IPS DF 6.9 (cell line): ENCODE measurements around the gene HRK.

Experiments
- DNase-seq: peaks from one replicate; pipeline ENCODE4 v3.0.0-alpha.2; 2013; ENCODE audit warnings: low read depth, low spot score
- H3K27ac ChIP-seq: one replicate; pipeline ENCODE4 v1.5.1; 2013; ENCODE audit warnings: low read length, control low read depth
- H3K27me3 ChIP-seq: 2 replicates; pipeline ENCODE4 v1.6.1; 2013; ENCODE audit warnings: mild to moderate bottlenecking, low read length; ENCODE audit not compliant: control insufficient read depth, insufficient read depth
- H3K36me3 ChIP-seq: 2 replicates; pipeline ENCODE4 v1.6.1; 2013; ENCODE audit warnings: low read length; ENCODE audit not compliant: control insufficient read depth, insufficient read depth
- H3K4me1 ChIP-seq: 2 replicates; pipeline ENCODE4 v1.6.1; 2013; ENCODE audit warnings: low read length; ENCODE audit not compliant: control insufficient read depth, insufficient read depth
- H3K4me3 ChIP-seq: 2 replicates; pipeline ENCODE4 v1.5.1; 2013; ENCODE audit warnings: mild to moderate bottlenecking, low read length
- H3K9me3 ChIP-seq: 2 replicates; pipeline ENCODE4 v1.6.1; 2013; ENCODE audit warnings: low read length, inconsistent platforms; ENCODE audit not compliant: control insufficient read depth, insufficient read depth
- WGBS: extraction: QIAGEN DNeasy Blood & Tissue Kit; methylation state at CpG from one replicate; pipeline ENCODE4 v1.1.7; 2013; ENCODE audit warnings: mixed read lengths, missing lambda C conversion rate; ENCODE audit not compliant: insufficient read length, insufficient coverage; 5-methylcytosine and 5-hydroxymethylcytosine counted together

Gene HRK

DNA sequence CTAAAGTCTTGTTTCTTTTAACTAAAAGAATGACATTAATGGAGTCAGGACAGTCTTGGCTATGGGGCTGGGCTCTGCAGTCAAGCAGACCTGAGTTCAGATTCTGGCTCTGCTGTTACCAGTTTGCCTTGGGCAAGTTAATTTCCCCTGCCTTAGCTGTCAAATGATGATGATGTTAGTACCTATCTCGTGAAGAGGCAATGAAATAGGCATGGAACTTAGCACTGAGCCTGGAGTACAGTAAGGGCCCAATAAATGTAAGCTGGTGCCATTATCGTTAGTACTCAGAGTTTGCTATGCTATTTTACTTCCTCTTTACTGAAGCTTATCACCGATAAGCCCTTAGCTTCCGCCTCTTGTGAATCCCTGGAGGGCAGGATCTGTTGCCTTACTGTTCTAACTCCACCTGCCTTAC, 38.0 kb upstream of the HRK start:
- DNase-seq = no peak
- WGBS = no CpG with 5 or more reads among the region's 4 CpGs
- no peak overlapping the region for H3K27ac ChIP-seq
- H3K36me3 ChIP-seq = no peaks in the 10 kb centered on the region
- H3K27me3 ChIP-seq = no peaks in the 10 kb centered on the region
- H3K4me1 ChIP-seq = no peaks in the 10 kb centered on the region
- no peak overlapping the region for H3K4me3 ChIP-seq
- no peaks in the 10 kb centered on the region for H3K9me3 ChIP-seq

DNA sequence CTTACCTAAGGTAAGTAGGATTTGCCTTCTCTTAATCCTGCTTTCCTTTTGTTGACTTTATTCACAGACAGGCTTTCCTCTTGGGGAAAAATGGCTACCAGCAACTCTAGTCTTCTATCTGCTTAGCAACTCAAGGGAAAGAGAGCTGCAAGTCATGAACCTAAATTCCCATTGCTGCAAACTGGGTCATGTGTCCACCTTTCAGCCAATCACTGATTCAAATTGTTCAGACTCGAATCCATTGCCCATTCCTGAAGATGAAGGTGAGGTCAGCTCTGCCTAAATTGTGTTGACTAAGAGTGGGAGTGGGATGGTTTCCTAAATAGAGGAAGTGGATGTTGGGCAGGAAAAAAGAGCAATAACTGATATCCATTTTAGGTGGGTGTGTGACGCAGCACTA, 37.2 kb upstream of the HRK start:
- no peaks in the 10 kb centered on the region for H3K27me3 ChIP-seq
- H3K4me3 ChIP-seq = no peak overlapping the region
- no peak for DNase-seq
- no peaks in the 10 kb centered on the region for H3K4me1 ChIP-seq
- WGBS = no CpG with 5 or more reads among the region's 2 CpGs
- no peak overlapping the region for H3K27ac ChIP-seq
- no peaks in the 10 kb centered on the region for H3K36me3 ChIP-seq
- H3K9me3 ChIP-seq = no peaks in the 10 kb centered on the region

DNA sequence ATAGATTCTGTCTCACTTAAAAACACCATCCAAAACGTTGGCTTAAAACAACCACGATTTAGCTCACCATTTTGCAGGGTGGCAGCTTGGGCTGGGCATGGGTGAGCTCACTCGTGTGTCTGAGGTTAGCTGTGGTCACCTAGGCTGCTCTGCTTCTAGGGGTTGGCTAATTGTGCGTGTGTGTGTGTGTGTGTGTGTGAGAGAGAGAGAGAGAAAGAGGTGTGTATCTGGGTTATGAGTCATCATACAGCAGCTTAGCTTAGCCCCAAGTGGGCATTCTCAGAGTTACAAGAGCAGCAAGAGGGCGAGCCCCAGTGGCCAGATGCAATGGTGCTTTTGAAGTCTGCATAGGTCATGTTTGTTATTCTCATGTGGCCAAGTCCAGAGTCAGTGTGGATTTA, 35.5 kb upstream of the HRK start:
- Histone ChIP-seq H3K9me3 (no peaks in the 10 kb centered on the region), H3K36me3 (no peaks in the 10 kb centered on the region), H3K27ac (no peak overlapping the region), H3K27me3 (no peaks in the 10 kb centered on the region), H3K4me3 (no peak overlapping the region), H3K4me1 (no peaks in the 10 kb centered on the region)
- no peak for DNase-seq
- WGBS = no CpG with 5 or more reads among the region's 5 CpGs

DNA sequence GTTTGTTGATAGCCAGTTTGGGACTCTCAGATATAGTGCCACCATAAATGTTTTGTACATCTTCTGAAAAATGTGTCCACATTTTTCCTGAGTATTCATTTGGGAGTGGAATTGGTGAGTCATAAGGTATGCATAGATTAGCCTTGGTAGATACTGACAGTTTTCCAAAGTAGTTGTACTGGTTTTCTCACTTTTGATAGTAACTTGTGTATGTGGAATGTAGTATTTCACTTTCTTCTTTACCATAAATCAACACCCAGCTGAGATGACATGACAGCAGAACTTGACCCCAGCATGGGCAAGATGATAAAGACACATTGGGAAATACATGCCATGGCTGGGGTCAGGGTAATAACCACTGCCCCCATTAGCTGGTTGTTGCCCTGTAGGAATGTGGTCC, 34.9 kb upstream of the HRK start:
- Histone ChIP-seq H3K4me3 (no peak overlapping the region), H3K27me3 (no peaks in the 10 kb centered on the region), H3K36me3 (no peaks in the 10 kb centered on the region), H3K9me3 (no peaks in the 10 kb centered on the region), H3K4me1 (no peaks in the 10 kb centered on the region), H3K27ac (no peak overlapping the region)
- no peak for DNase-seq

DNA sequence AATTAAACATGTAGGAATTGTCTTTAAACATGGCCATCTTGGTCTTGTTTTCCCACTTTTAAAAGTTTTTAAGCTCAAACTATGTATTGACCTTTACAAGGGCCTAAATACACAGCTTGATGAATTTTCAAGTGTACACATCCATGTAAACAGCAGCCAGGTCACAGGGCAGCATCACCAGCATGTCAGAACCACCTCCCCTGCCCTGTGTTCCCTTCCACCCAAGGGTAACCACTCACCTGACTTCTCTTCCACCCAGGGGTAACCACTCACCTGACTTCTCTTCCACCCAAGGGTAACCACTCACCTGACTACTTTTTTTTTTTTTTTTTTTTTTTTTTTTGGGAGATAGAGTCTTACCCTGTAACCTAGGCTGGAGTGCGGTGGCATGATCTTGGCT, 34.1 kb upstream of the HRK start:
- no CpG with 5 or more reads among the region's 1 CpG for WGBS
- Histone ChIP-seq H3K36me3 (no peaks in the 10 kb centered on the region), H3K27ac (no peak overlapping the region), H3K4me1 (no peaks in the 10 kb centered on the region), H3K4me3 (no peak overlapping the region), H3K27me3 (no peaks in the 10 kb centered on the region), H3K9me3 (no peaks in the 10 kb centered on the region)
- DNase-seq = no peak

DNA sequence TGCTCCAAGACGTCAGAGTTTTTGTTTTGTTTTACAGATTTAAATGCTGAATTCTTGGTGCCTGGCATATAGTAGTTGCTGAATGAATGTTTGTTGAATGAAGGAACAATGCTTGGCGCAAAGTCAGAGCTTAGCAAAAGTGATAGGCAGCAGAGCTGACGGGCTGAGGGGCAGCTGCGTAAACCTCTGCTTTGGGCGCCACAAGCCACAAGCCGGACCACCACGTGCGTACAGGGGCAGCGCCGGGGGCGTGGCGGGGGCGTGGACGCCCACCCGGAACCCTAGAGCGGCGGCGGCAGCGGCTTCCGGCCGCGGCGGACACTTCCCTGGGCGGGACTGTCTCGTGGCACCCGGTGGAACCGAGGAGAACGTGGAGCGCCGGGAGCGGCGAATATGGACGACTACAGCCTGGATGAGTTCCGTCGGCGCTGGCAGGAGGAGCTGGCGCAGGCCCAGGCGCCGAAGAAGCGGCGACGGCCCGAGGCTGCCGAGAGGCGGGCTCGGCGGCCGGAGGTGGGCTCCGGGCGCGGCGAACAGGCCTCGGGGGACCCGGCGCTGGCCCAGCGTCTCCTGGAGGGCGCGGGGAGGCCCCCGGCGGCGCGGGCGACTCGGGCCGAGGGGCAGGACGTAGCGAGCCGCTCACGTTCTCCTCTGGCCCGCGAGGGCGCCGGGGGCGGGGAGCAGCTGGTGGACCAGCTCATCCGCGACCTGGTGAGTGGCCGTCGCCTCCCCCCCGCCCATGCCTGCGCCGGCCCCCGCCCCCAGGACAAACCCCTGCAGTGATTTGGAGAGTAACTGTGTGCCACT, 29.6 kb upstream of the HRK start, which contains the start of gene FBXW8:
Gene FBXW8 (plus strand): TSS at position 306 of the 807 bp plus-strand sequence. CDS start 88 bp downstream, at position 394.
- Histone ChIP-seq H3K27ac (no peak within 1 kb of the TSS), H3K4me1 (peaks cover 2% of the 10 kb centered on the region; the same call in 1 of the 2 replicates)

DNA sequence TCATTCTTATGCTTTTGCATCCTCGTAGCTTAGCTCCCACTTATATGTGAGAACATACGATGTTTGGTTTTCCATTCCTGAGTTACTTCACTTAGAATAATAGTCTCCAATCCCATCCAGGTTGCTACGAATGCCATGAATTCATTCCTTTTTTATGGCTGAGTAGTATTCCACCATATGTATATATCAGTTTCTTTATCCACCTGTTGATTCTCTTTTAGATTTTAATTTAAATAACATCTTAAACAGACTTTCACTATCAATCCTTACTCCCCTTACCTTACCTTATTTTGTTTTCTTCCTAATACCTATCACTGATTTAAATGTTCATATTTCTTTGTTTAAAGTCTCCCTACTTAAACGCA, 29.0 kb upstream of the HRK start:
- Histone ChIP-seq H3K27ac (no peak overlapping the region), H3K4me1 (peaks cover 2% of the 10 kb centered on the region; the same call in 1 of the 2 replicates), H3K27me3 (no peaks in the 10 kb centered on the region), H3K4me3 (peak overlapping the region; percentile 84; the same call in 1 of the 2 replicates), H3K9me3 (no peaks in the 10 kb centered on the region), H3K36me3 (no peaks in the 10 kb centered on the region)
- DNase-seq = no peak
- no CpG with 5 or more reads among the region's 4 CpGs for WGBS

More for the DNA sequence above, 29.6 kb upstream of the HRK start, which contains the start of gene FBXW8:
- peak; percentile 39 for DNase-seq
- WGBS = no CpG with 5 or more reads among the region's 82 CpGs
- H3K9me3 ChIP-seq = no peaks in the 10 kb centered on the region
- H3K27me3 ChIP-seq = no peaks in the 10 kb centered on the region
- peak within 1 kb of the TSS; percentile 84 for H3K4me3 ChIP-seq
- no peaks in the 10 kb centered on the region for H3K36me3 ChIP-seq

DNA sequence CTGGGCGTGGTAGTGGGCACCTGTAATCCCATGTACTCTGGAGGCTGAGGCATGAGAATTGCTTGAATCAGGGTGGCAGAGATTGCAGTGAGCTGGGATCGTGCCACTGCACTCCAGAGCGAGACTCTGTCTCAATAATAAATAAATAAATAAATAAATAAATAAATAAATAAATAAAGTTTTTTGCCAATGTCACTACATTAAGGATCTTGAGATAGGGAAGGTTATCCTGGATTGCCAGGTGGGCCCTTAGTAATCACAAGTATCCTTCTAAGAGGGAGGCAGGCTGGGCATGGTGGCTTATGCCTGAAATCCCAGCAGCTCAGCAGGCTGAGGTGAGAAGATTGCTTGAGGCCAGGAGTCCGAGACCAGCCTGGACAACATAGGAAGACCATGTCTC, 25.0 kb upstream of the HRK start:
- WGBS = no CpG with 5 or more reads among the region's 4 CpGs
- DNase-seq = no peak
- H3K27me3 ChIP-seq = no peaks in the 10 kb centered on the region
- no peak overlapping the region for H3K4me3 ChIP-seq
- no peak overlapping the region for H3K27ac ChIP-seq
- peaks cover 2% of the 10 kb centered on the region; the same call in 1 of the 2 replicates for H3K4me1 ChIP-seq
- H3K36me3 ChIP-seq = no peaks in the 10 kb centered on the region
- H3K9me3 ChIP-seq = no peaks in the 10 kb centered on the region

DNA sequence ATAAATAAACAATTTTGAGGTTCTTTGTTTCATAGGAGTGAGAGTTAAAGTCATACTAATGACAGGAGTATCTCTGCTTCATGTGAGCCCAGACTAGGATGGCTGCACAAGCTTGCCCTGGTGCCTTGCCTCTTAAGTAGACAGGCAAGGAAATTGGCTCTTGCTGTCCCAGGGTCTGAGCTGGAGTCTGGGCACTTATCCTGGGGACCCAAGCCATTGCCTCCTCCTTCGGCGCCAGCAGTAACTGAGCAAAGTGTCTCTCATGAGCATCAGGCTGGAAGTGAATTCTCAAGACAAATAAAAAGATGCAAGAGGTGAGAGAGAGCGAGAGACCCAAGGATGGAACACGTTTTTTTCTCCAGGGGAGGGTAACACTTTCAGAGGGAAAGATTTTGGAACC, 22.6 kb upstream of the HRK start:
- H3K36me3 ChIP-seq = no peaks in the 10 kb centered on the region
- peaks cover 2% of the 10 kb centered on the region; the same call in 1 of the 2 replicates for H3K4me1 ChIP-seq
- H3K27ac ChIP-seq = no peak overlapping the region
- H3K27me3 ChIP-seq = no peaks in the 10 kb centered on the region
- no peaks in the 10 kb centered on the region for H3K9me3 ChIP-seq
- DNase-seq = no peak
- WGBS = no CpG with 5 or more reads among the region's 4 CpGs
- H3K4me3 ChIP-seq = no peak overlapping the region; the same call in 1 of the 2 replicates

DNA sequence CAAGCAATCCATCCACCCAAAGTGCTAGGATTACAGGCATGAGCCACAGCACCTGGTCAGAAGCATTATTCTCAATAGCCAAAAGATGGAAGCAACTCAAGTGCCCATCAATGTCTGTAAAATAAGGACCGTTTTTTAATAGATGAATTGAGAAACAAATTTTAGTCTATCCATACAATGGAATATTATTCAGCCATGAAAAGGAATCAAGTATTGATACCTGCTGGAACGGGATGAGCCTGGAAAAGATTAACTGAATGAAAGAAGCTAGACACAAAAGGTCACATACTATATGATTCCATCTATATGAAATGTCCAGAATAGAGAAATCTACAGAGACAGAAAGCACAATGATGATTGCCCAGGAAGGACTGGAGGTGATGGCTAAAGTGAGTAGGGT, 20.4 kb upstream of the HRK start:
- Histone ChIP-seq H3K9me3 (no peaks in the 10 kb centered on the region), H3K27me3 (no peaks in the 10 kb centered on the region), H3K4me3 (no peak overlapping the region), H3K36me3 (no peaks in the 10 kb centered on the region), H3K27ac (no peak overlapping the region), H3K4me1 (peaks cover under 1% of the 10 kb centered on the region; the same call in 1 of the 2 replicates)
- WGBS = no CpG with 5 or more reads among the region's 2 CpGs
- DNase-seq = no peak

DNA sequence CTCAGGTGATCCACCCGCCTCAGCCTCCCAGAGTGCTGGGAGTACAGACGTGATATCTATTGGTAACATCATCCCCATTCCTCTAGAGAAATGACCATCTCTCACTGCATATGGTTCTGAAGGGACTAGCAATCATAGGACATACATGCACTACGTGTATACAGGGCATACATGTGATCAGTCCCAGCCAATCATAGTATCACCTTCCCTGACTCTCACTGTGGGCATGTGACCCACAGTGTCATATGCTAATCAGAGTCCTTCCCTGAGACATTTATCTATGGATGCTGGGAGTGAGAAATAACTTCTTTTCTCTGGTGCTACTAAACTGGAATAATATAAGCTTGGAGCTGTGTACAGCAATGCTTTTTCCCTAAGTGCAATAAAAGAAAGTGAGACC, 17.4 kb upstream of the HRK start:
- no peaks in the 10 kb centered on the region for H3K9me3 ChIP-seq
- no peak overlapping the region for H3K27ac ChIP-seq
- no peak for DNase-seq
- no peaks in the 10 kb centered on the region for H3K36me3 ChIP-seq
- no peak overlapping the region for H3K4me3 ChIP-seq
- no CpG with 5 or more reads among the region's 3 CpGs for WGBS
- H3K4me1 ChIP-seq = no peaks in the 10 kb centered on the region
- no peaks in the 10 kb centered on the region for H3K27me3 ChIP-seq
